Upper lobe of left lung (tissue), 4 donors: ENCODE data around the gene SLC19A2.

Experiments
- EP300 ChIP-seq, 4 donors: sonication (generic); formaldehyde crosslinking; IDR thresholded peaks; one replicate each; pipeline ENCODE4 v1.5.1; 2017; ENCODE audit warnings: antibody characterized with exemption in 4 of 4, control low read depth in 2 of 4
- POLR2A ChIP-seq, 4 donors: fragments of 450-650 bp; IDR thresholded peaks; one replicate each; pipeline ENCODE4 v1.5.1; 2016 to 2017; ENCODE audit warnings: antibody characterized with exemption in 4 of 4, mild to moderate bottlenecking in 2 of 4
- TF ChIP-seq, protein P1 (sequence below), 6 experiments: fragments of 450-650 bp in 4 of 6; fragments of 200-600 bp in 2 of 6; sonication (generic) in 2 of 6; IDR thresholded peaks; one replicate each; pipeline ENCODE4 v1.5.1; 2016 to 2019; ENCODE audit warnings: antibody characterized with exemption in 6 of 6

DNA sequence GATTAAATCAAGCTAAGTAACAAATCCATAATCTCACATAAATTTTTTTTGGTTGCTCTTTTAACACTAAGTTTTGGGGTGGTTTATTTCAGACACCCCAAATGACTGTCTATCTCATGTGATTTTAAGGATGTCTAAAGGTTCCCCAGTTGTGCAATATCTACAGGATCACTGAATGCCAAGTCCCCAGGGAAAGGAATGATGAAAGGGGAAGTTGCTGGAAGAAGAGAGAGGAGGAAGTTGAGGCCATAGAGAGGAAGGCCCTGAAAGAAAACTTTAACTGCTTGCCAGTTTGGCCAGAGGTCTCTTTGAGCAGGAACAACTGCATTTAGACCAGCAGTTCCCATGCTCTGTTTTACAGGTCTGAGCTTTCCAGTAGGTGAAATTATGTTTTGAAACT lies 27.5 kb upstream of the SLC19A2 start:
- TF ChIP-seq, protein P1, sequence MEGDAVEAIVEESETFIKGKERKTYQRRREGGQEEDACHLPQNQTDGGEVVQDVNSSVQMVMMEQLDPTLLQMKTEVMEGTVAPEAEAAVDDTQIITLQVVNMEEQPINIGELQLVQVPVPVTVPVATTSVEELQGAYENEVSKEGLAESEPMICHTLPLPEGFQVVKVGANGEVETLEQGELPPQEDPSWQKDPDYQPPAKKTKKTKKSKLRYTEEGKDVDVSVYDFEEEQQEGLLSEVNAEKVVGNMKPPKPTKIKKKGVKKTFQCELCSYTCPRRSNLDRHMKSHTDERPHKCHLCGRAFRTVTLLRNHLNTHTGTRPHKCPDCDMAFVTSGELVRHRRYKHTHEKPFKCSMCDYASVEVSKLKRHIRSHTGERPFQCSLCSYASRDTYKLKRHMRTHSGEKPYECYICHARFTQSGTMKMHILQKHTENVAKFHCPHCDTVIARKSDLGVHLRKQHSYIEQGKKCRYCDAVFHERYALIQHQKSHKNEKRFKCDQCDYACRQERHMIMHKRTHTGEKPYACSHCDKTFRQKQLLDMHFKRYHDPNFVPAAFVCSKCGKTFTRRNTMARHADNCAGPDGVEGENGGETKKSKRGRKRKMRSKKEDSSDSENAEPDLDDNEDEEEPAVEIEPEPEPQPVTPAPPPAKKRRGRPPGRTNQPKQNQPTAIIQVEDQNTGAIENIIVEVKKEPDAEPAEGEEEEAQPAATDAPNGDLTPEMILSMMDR (IDR thresholded peaks at IDR 0.05): no peak
- TF ChIP-seq POLR2A (IDR thresholded peaks at IDR 0.05) (no peak), EP300 (IDR thresholded peaks at IDR 0.05) (no peak)
